CD4-positive, alpha-beta T cell treated with Interferon alpha-2 for 1 hour (primary cell): ENCODE results near the gene KRTAP9-7.

Source experiments
- DNase-seq, 2 donors: peaks; one replicate each; pipeline ENCODE4 v3.0.0-alpha.2; 2020 to 2022

KRTAP9-7 gene

GRCh38 chr17:41278176-41278955, 2.9 kb downstream of the KRTAP9-7 start:
- DNase-seq = no peak

- no peak for DNase-seq
These were observed 8.5 kb downstream of the KRTAP9-7 start for GRCh38 chr17:41284043-41284442.

- no peak for DNase-seq
These were observed 9.0 kb downstream of the KRTAP9-7 start for GRCh38 chr17:41284546-41284945.

- no peak for DNase-seq
These were observed 11.6 kb downstream of the KRTAP9-7 start for GRCh38 chr17:41287050-41287449.

GRCh38 chr17:41294016-41294415, 18.5 kb downstream of the KRTAP9-7 start:
- DNase-seq = no peak

- no peak for DNase-seq
These were observed 21.3 kb downstream of the KRTAP9-7 start for GRCh38 chr17:41296846-41297245.

- no peak for DNase-seq
These were observed 23.1 kb downstream of the KRTAP9-7 start for GRCh38 chr17:41298458-41299135.

- no peak for DNase-seq
These were observed 25.8 kb downstream of the KRTAP9-7 start for GRCh38 chr17:41301204-41301790.

GRCh38 chr17:41301916-41302901, 26.7 kb downstream of the KRTAP9-7 start, which contains the start of gene KRTAP29-1:
KRTAP29-1 (minus strand) TSS chr17:41302851; CDS start chr17:41302851, 0 bp downstream.
- DNase-seq = no peak

- no peak for DNase-seq
These were observed 27.5 kb downstream of the KRTAP9-7 start for GRCh38 chr17:41302981-41303380.

GRCh38 chr17:41304091-41304490, 28.6 kb downstream of the KRTAP9-7 start:
- DNase-seq = no peak

GRCh38 chr17:41307647-41308046, 32.1 kb downstream of the KRTAP9-7 start:
- DNase-seq = peak in 1 of 2 donors; percentile 13

GRCh38 chr17:41308251-41308917, 32.9 kb downstream of the KRTAP9-7 start:
- peak; percentile 85 to 88 for DNase-seq

- DNase-seq = peak; percentile 56 to 61
These were observed 33.4 kb downstream of the KRTAP9-7 start, which contains the start of gene KRTAP16-1 for GRCh38 chr17:41308918-41309359. KRTAP16-1 (minus strand) TSS chr17:41309309; CDS start chr17:41309253, 56 bp downstream.

GRCh38 chr17:41311111-41311510, 35.6 kb downstream of the KRTAP9-7 start:
- DNase-seq = no peak

- DNase-seq = no peak
These were observed 39.8 kb downstream of the KRTAP9-7 start, which contains the start of gene KRTAP17-1 for GRCh38 chr17:41315204-41315794. KRTAP17-1 (minus strand) TSS chr17:41315710; CDS start chr17:41315650, 60 bp downstream.

- DNase-seq = no peak
These were observed 40.4 kb downstream of the KRTAP9-7 start for GRCh38 chr17:41315814-41316445.

GRCh38 chr17:41318231-41318630, 42.7 kb downstream of the KRTAP9-7 start:
- no peak for DNase-seq

- DNase-seq = peak; percentile 26 to 68
These were observed 46.8 kb downstream of the KRTAP9-7 start for GRCh38 chr17:41322094-41322902.
